Activated naive CD8-positive, alpha-beta T cell (primary cell): ENCODE results near the gene CFAP57.

Experiments
- H3K27ac Mint-ChIP-seq: one replicate; pipeline ENCODE4 v1.8.0; 2021; ENCODE audit warnings: mixed read lengths
- H3K27me3 Mint-ChIP-seq: one replicate; pipeline ENCODE4 v1.8.0; 2021; ENCODE audit warnings: mixed read lengths
- H3K36me3 Mint-ChIP-seq: one replicate; pipeline ENCODE4 v1.8.0; 2021; ENCODE audit warnings: mixed read lengths
- H3K4me1 Mint-ChIP-seq: one replicate; pipeline ENCODE4 v1.8.0; 2021; ENCODE audit warnings: low read depth, mixed read lengths
- H3K4me3 Mint-ChIP-seq: one replicate; pipeline ENCODE4 v1.8.0; 2021; ENCODE audit warnings: mild to moderate bottlenecking, mixed read lengths
- H3K9me3 Mint-ChIP-seq: one replicate; pipeline ENCODE4 v1.8.0; 2021; ENCODE audit warnings: low read depth, mixed read lengths

CFAP57 gene

DNA sequence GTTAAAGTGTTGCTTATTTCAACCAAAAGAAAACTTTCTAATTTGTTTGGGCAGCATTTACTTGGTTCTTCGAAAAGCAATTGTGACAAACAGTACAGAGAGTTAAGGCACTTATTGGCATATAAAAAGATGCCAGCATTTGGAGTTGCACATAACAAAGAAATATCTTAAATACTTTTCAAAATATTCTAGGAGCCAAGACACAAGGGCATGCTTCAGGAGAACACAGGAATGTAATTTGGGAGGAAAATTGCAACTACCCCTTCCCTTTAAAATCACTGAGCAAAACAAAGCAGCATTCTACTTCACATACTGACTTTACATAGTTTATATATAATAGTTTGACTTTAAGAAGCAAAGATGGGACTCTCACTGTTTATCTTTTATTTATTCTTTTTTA is 124.1 kb downstream of the CFAP57 start:
- Mint-ChIP-seq H3K4me1 (peaks cover 11% of the 10 kb centered on the region), H3K27ac (no peak overlapping the region), H3K27me3 (no peaks in the 10 kb centered on the region), H3K36me3 (no peaks in the 10 kb centered on the region), H3K9me3 (no peaks in the 10 kb centered on the region), H3K4me3 (no peak overlapping the region)

DNA sequence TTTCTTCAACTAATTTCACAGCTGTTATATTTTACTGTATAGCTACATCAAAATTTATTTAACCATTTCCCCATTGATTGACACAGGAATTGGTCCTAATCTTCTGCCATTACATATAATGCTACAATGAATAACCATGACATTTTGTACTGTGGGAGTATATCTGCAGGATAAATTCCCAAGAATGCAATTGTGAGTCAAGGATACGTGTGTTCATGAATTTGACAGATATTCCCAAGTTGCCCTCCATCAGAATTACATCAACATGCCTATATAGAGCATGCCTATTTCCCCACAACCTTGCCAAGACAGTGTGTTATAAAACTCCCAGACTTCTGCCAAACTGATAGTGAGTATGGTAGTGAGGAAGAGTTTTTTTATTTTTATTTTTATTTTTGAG is 125.9 kb downstream of the CFAP57 start:
- H3K4me3 Mint-ChIP-seq = no peak overlapping the region
- H3K27me3 Mint-ChIP-seq = no peaks in the 10 kb centered on the region
- H3K4me1 Mint-ChIP-seq = peaks cover 11% of the 10 kb centered on the region
- H3K27ac Mint-ChIP-seq = no peak overlapping the region
- no peaks in the 10 kb centered on the region for H3K36me3 Mint-ChIP-seq
- H3K9me3 Mint-ChIP-seq = no peaks in the 10 kb centered on the region

GRCh38 chr1:43299101-43299500 is 127.0 kb downstream of the CFAP57 start:
- Mint-ChIP-seq H3K4me1 (peaks cover 11% of the 10 kb centered on the region), H3K27ac (no peak overlapping the region), H3K4me3 (no peak overlapping the region), H3K27me3 (no peaks in the 10 kb centered on the region), H3K9me3 (no peaks in the 10 kb centered on the region), H3K36me3 (no peaks in the 10 kb centered on the region)

DNA sequence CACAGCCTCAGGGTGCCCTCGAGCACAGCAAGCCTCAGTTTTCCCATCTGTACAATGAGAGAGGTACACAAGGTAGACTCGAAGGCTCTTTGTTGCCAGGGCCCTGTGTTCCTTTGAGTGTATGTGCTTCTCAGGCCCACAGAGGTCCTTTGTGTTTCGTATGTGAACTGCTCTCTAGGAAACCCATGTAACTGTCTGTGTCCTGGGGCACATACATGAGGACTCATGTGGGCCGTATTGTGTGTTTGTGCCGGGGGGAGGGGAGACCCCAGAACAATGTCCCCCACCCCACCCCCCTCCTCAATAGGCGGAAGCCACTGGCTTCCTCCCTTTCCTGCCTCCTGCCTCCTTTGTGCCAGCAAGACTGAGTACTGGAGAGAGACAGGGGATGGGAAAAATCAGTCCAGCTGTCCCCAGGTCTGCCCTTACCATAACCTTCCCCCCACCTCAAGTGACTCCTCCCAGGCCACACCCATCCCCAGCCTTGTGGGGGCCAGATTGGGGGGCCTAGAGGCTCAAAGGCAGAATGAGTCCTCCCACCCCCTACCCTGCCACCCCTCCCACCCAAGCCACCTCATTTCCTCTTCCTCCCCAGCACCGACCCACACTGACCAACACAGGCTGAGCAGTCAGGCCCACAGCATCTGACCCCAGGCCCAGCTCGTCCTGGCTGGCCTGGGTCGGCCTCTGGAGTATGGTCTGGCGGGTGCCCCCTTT is 128.4 kb downstream of the CFAP57 start, which contains the start of gene TIE1:
Gene TIE1, plus strand, starts transcription at position 605 of the 717 bp plus-strand sequence. Its CDS starts 90 bp downstream, at position 695.
- Mint-ChIP-seq H3K36me3 (no peaks in the 10 kb centered on the region), H3K4me1 (peaks cover 8% of the 10 kb centered on the region), H3K4me3 (no peak within 1 kb of the TSS), H3K27me3 (no peaks in the 10 kb centered on the region), H3K9me3 (no peaks in the 10 kb centered on the region), H3K27ac (no peak within 1 kb of the TSS)

- no peaks in the 10 kb centered on the region for H3K27me3 Mint-ChIP-seq
- H3K9me3 Mint-ChIP-seq = no peaks in the 10 kb centered on the region
- H3K27ac Mint-ChIP-seq = no peak overlapping the region
- no peaks in the 10 kb centered on the region for H3K36me3 Mint-ChIP-seq
- no peak overlapping the region for H3K4me3 Mint-ChIP-seq
- H3K4me1 Mint-ChIP-seq = no peaks in the 10 kb centered on the region
These were observed 130.1 kb downstream of the CFAP57 start for GRCh38 chr1:43302201-43302600.

- Mint-ChIP-seq H3K4me3 (no peak overlapping the region), H3K4me1 (no peaks in the 10 kb centered on the region)
These were observed 130.8 kb downstream of the CFAP57 start for GRCh38 chr1:43302721-43303470.

GRCh38 chr1:43303471-43304313 is 131.6 kb downstream of the CFAP57 start:
- H3K27ac Mint-ChIP-seq = no peak overlapping the region
- H3K27me3 Mint-ChIP-seq = no peaks in the 10 kb centered on the region
- no peaks in the 10 kb centered on the region for H3K9me3 Mint-ChIP-seq
- no peak overlapping the region for H3K4me3 Mint-ChIP-seq
- H3K36me3 Mint-ChIP-seq = no peaks in the 10 kb centered on the region
- H3K4me1 Mint-ChIP-seq = no peaks in the 10 kb centered on the region

More at GRCh38 chr1:43302721-43303470, 130.8 kb downstream of the CFAP57 start:
- no peak overlapping the region for H3K27ac Mint-ChIP-seq
- H3K27me3 Mint-ChIP-seq = no peaks in the 10 kb centered on the region
- no peaks in the 10 kb centered on the region for H3K9me3 Mint-ChIP-seq
- H3K36me3 Mint-ChIP-seq = no peaks in the 10 kb centered on the region
